Hepatocyte (in vitro differentiated cells): ENCODE data around the gene PPP1R7. TPM values are rescaled to one million over a fixed set of nuclear protein-coding genes. Genes with fewer than 3 reads are reported as not detected.

Experiments
- DNase-seq: peaks from one replicate; pipeline ENCODE4 v3.0.0-alpha.2; 2016; ENCODE audit warnings: low spot score
- H2AFZ ChIP-seq: fragments of 200-600 bp; sonication (generic); 2 replicates; pipeline ENCODE4 v1.6.0; 2016; ENCODE audit warnings: antibody characterized with exemption, mild to moderate bottlenecking
- H3K27ac ChIP-seq: fragments of 200-600 bp; sonication (generic); 2 replicates; pipeline ENCODE4 v1.5.1; 2016; ENCODE audit warnings: mild to moderate bottlenecking
- H3K27me3 ChIP-seq: fragments of 200-600 bp; sonication (generic); 2 replicates; pipeline ENCODE4 v1.6.1; 2016
- H3K36me3 ChIP-seq: fragments of 200-600 bp; sonication (generic); replicated peaks from 2 replicates; pipeline ENCODE4 v1.5.1; 2016; ENCODE audit warnings: low read depth; ENCODE audit not compliant: insufficient read depth
- H3K4me1 ChIP-seq: fragments of 200-600 bp; sonication (generic); 2 replicates; pipeline ENCODE4 v1.5.1; 2016; ENCODE audit warnings: mild to moderate bottlenecking, moderate library complexity; ENCODE audit not compliant: insufficient read depth
- H3K4me2 ChIP-seq: fragments of 200-600 bp; sonication (generic); 2 replicates; pipeline ENCODE4 v1.6.0; 2016
- H3K4me3 ChIP-seq: fragments of 200-600 bp; sonication (generic); 2 replicates; pipeline ENCODE4 v1.5.1; 2016; ENCODE audit warnings: mild to moderate bottlenecking
- H3K79me2 ChIP-seq: fragments of 200-600 bp; sonication (generic); 2 replicates; pipeline ENCODE4 v1.6.0; 2017; ENCODE audit warnings: mild to moderate bottlenecking
- H3K9me2 ChIP-seq: fragments of 200-600 bp; sonication (generic); replicated peaks from 2 replicates; pipeline ENCODE4 v1.6.0; 2017; ENCODE audit warnings: mild to moderate bottlenecking; ENCODE audit not compliant: insufficient read depth
- H3K9me3 ChIP-seq: fragments of 200-600 bp; sonication (generic); 2 replicates; pipeline ENCODE4 v1.5.1; 2016; ENCODE audit warnings: low read depth, mild to moderate bottlenecking
- H4K20me1 ChIP-seq: fragments of 200-600 bp; sonication (generic); 2 replicates; pipeline ENCODE4 v1.6.0; 2016; ENCODE audit warnings: mild to moderate bottlenecking; ENCODE audit not compliant: insufficient read depth, poor library complexity, severe bottlenecking
- EZH2 ChIP-seq: fragments of 200-600 bp; sonication (generic); IDR thresholded peaks from 2 replicates; pipeline ENCODE4 v1.6.1; 2016; ENCODE audit warnings: antibody characterized with exemption, mild to moderate bottlenecking, borderline replicate concordance
- EZH2phosphoT487 ChIP-seq: fragments of 200-600 bp; sonication (generic); IDR thresholded peaks from one replicate; pipeline ENCODE4 v1.6.1; 2018; ENCODE audit warnings: antibody characterized with exemption, mild to moderate bottlenecking, low read depth, moderate library complexity; ENCODE audit not compliant: unreplicated experiment, severe bottlenecking
- WGBS: methylation state at CpG from one replicate; pipeline ENCODE4 v1.1.6; 2016; ENCODE audit warnings: low lambda C conversion rate; ENCODE audit errors: missing lambda C conversion rate; 5-methylcytosine and 5-hydroxymethylcytosine counted together
- polyA plus RNA-seq: library from polyadenylated mRNA; unstranded; fragments of >200 nt; fragmentation: Nextera tagmentation; extraction: Ambion mirVana; gene quantifications from 2 replicates; pipeline ENCODE4 v1.2.1, GENCODE V29; 2016
- total RNA-seq: library from RNA; depleted of rRNA; stranded (reverse); fragments of >200 nt; gene quantifications from 2 replicates; pipeline ENCODE4 v1.2.3, GENCODE V29; 2014
- TF ChIP-seq, protein P1 (sequence below): fragments of 200-600 bp; sonication (generic); IDR thresholded peaks from 2 replicates; pipeline ENCODE4 v1.5.1; 2016; ENCODE audit warnings: antibody characterized with exemption, mild to moderate bottlenecking; ENCODE audit not compliant: poor library complexity

The PPP1R7 gene
- total and polyA plus RNA-seq, 2 experiments from 2014 or later: 46.7 to 84.9 TPM

DNA sequence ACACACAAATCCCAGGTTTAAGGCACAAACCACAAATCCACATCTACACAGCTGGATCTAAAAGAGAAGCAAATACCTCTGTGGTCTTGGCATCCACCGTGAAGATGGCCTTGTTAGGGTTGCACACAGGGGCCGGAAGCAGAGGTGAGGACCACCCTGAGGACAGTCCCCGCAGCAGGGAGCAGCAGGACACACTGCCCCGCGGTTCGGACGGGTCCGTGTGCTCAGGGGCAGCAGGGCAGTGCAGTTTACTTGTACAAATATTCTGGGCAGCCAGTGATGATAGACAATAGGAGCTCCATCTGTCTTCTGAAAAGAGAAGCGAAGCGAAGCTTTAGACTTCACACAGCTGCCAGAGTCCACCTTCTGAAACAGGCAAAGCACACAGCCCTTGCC is 9.8 kb upstream of the PPP1R7 start:
- no peaks in the 10 kb centered on the region for H4K20me1 ChIP-seq
- no peak overlapping the region for H2AFZ ChIP-seq
- H3K9me3 ChIP-seq: no peaks in the 10 kb centered on the region
- WGBS: 95% methylated on average over 10 of the region's 10 CpGs
- H3K4me1 ChIP-seq: no peaks in the 10 kb centered on the region
- H3K79me2 ChIP-seq: no peaks in the 10 kb centered on the region
- no peak overlapping the region for H3K4me3 ChIP-seq
- no peaks in the 10 kb centered on the region for H3K27me3 ChIP-seq
- no peaks in the 10 kb centered on the region for H3K36me3 ChIP-seq
- no peak overlapping the region for H3K4me2 ChIP-seq
- H3K27ac ChIP-seq: no peak overlapping the region
- TF ChIP-seq, protein P1, sequence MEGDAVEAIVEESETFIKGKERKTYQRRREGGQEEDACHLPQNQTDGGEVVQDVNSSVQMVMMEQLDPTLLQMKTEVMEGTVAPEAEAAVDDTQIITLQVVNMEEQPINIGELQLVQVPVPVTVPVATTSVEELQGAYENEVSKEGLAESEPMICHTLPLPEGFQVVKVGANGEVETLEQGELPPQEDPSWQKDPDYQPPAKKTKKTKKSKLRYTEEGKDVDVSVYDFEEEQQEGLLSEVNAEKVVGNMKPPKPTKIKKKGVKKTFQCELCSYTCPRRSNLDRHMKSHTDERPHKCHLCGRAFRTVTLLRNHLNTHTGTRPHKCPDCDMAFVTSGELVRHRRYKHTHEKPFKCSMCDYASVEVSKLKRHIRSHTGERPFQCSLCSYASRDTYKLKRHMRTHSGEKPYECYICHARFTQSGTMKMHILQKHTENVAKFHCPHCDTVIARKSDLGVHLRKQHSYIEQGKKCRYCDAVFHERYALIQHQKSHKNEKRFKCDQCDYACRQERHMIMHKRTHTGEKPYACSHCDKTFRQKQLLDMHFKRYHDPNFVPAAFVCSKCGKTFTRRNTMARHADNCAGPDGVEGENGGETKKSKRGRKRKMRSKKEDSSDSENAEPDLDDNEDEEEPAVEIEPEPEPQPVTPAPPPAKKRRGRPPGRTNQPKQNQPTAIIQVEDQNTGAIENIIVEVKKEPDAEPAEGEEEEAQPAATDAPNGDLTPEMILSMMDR: no peak
- TF ChIP-seq EZH2 (no peak), EZH2phosphoT487 (no peak)
- H3K9me2 ChIP-seq: no peaks in the 10 kb centered on the region
- DNase-seq: no peak

DNA sequence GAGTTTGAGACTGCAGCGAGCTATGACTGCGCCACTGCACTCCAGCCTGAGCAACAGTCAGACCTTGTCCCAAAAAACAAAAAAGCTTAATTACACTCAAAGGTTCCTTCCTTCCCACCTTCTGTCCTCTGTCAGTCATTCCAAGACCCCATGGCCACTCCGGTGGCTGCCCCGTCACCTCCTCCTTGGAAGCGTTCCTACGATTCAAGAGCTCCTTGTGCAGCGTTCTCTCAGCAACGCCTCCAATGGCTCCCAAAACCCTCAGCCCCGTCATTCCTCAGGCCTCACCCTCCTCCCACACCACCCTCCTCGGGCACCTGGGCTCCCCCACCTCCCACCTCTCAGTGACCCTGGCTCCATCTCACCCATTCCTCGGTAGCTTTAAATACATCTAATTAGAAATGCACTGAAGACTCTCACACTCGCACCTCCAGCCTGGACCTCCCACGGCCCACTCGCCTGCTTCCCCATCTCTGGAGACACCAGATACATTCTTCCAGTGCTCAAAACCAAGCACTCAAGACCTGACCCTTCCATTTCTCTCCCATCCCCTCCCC is 9.0 kb upstream of the PPP1R7 start:
- no peak overlapping the region for H3K4me3 ChIP-seq
- no peak overlapping the region for H3K4me2 ChIP-seq
- TF ChIP-seq, protein P1: no peak
- TF ChIP-seq EZH2 (no peak), EZH2phosphoT487 (no peak)
- H3K36me3 ChIP-seq: no peaks in the 10 kb centered on the region
- no peaks in the 10 kb centered on the region for H4K20me1 ChIP-seq
- H3K4me1 ChIP-seq: no peaks in the 10 kb centered on the region
- no peaks in the 10 kb centered on the region for H3K9me3 ChIP-seq
- WGBS: 95% methylated on average over 14 of the region's 14 CpGs
- no peaks in the 10 kb centered on the region for H3K27me3 ChIP-seq
- no peaks in the 10 kb centered on the region for H3K9me2 ChIP-seq
- no peak overlapping the region for H3K27ac ChIP-seq
- H3K79me2 ChIP-seq: no peaks in the 10 kb centered on the region
- H2AFZ ChIP-seq: no peak overlapping the region
- no peak for DNase-seq

DNA sequence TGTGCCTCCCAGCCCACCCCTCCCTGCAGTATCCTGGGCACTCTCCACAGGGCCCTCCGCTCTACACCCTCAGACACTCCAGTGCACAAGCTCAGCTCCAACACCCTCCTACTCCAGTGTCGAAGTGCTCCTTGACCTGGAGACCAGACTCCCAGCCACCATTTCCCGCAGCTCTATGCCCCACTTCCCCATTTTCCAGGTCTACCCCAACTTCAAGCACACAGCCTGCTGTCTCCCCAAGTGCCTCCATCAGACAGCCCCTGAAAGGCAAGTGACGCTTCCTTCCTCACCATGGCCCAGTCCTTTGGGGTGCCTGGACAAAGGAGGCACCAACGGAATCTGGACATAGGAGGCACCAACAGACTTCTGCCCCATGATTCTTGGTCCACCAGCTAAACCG is 8.2 kb upstream of the PPP1R7 start:
- no peaks in the 10 kb centered on the region for H3K9me3 ChIP-seq
- no peaks in the 10 kb centered on the region for H3K36me3 ChIP-seq
- no peaks in the 10 kb centered on the region for H3K4me1 ChIP-seq
- peaks cover under 1% of the 10 kb centered on the region for H3K79me2 ChIP-seq
- no peak overlapping the region for H2AFZ ChIP-seq
- 87% methylated on average over 6 of the region's 6 CpGs for WGBS
- no peaks in the 10 kb centered on the region for H3K9me2 ChIP-seq
- no peak for TF ChIP-seq EZH2
- TF ChIP-seq, protein P1: no peak
- no peak for TF ChIP-seq EZH2phosphoT487
- H3K4me3 ChIP-seq: no peak overlapping the region
- no peak for DNase-seq
- no peak overlapping the region for H3K4me2 ChIP-seq
- H3K27ac ChIP-seq: no peak overlapping the region
- H4K20me1 ChIP-seq: no peaks in the 10 kb centered on the region
- H3K27me3 ChIP-seq: no peaks in the 10 kb centered on the region
